Heart left ventricle (tissue), 16 donors: ENCODE measurements around the gene MITF. TPM values are rescaled to one million over a fixed set of nuclear protein-coding genes. Genes with fewer than 3 reads are reported as not detected.

ENCODE experiments used
- ATAC-seq, 4 donors: fragments of 200-7000 bp; cut with Tn5 transposase; one replicate each; pipeline ENCODE4 v1.9.1; 2020 to 2022; ENCODE audit warnings: moderate library complexity in 4 of 4, mild to moderate bottlenecking in 3 of 4, moderate number of reproducible peaks in 1 of 4
- DNase-seq, 5 donors: peaks; one replicate each; pipeline ENCODE4 v3.0.0-alpha.2; 2020
- H3K27ac ChIP-seq, 12 donors: fragments of 200-600 bp; sonication (generic) in 4 of 12; one replicate each; pipeline versions ENCODE4 v1.5.0 to v1.8.0; 2016 to 2022; ENCODE audit warnings: mild to moderate bottlenecking in 2 of 12
- H3K27me3 ChIP-seq, 9 donors: fragments of 200-600 bp; sonication (generic) in 2 of 9; one replicate each; pipeline versions ENCODE4 v1.5.1 to v1.8.0; 2016 to 2022; ENCODE audit warnings: mild to moderate bottlenecking in 3 of 9
- H3K36me3 ChIP-seq, 9 donors: fragments of 200-600 bp; sonication (generic) in 2 of 9; one replicate each; pipeline versions ENCODE4 v1.5.0 to v1.8.0; 2018 to 2022; ENCODE audit warnings: mild to moderate bottlenecking in 2 of 9
- H3K4me1 ChIP-seq, 12 donors: fragments of 200-600 bp; sonication (generic) in 4 of 12; one replicate each; pipeline versions ENCODE4 v1.5.0 to v1.8.0; 2016 to 2022; ENCODE audit warnings: mild to moderate bottlenecking in 3 of 12
- H3K4me3 ChIP-seq, 12 donors: fragments of 200-600 bp; sonication (generic) in 4 of 12; one replicate each; pipeline versions ENCODE4 v1.5.0 to v1.8.0; 2017 to 2022; ENCODE audit warnings: mild to moderate bottlenecking in 9 of 12, moderate library complexity in 4 of 12
- H3K9me3 ChIP-seq, 12 donors: fragments of 200-600 bp; sonication (generic) in 4 of 12; one replicate each; pipeline versions ENCODE4 v1.5.0 to v1.8.0; 2016 to 2022; ENCODE audit warnings: mild to moderate bottlenecking in 1 of 12
- POLR2A ChIP-seq, 2 donors: fragments of 450-650 bp; IDR thresholded peaks; one replicate each; pipeline ENCODE4 v1.6.1; 2017; ENCODE audit warnings: antibody characterized with exemption in 2 of 2, mild to moderate bottlenecking in 2 of 2, moderate library complexity in 2 of 2
- WGBS, 4 donors: extraction: QIAGEN DNeasy Blood & Tissue Kit in 2 of 4; methylation state at CpG; one replicate each; pipeline versions ENCODE4 v1.1.5 to v1.1.7; 2013 to 2018; 5-methylcytosine and 5-hydroxymethylcytosine counted together
- intact Hi-C, 10 donors: fragments of 100-400 bp; cut with DNase I; formaldehyde crosslinking; loops; one replicate each; pipeline versions ENCODE4 v1.11.1 to v1.14.2; 2022
- polyA plus RNA-seq, 2 donors: library from polyadenylated mRNA; stranded (reverse); fragments of 200-250 nt; gene quantifications; one replicate each; pipeline ENCODE4 v1.2.3, GENCODE V29; 2013
- total RNA-seq, 9 donors: library from RNA; depleted of rRNA in 2 of 9; stranded (reverse); fragments of >200 nt in 2 of 9; fragmentation: NEBNext Ultra II Directional in 3 of 9; extraction: Animal tissue kit (Norgen Biotek cat#: 25700) in 3 of 9; gene quantifications; one replicate each; pipeline versions ENCODE4 v1.1.0 to v1.2.4, GENCODE V29; 2016 to 2023
- TF ChIP-seq, protein P1 (sequence below), 12 donors: fragments of 200-600 bp; sonication (generic) in 4 of 12; IDR thresholded peaks; one replicate each; pipeline versions ENCODE4 v1.5.0 to v1.8.0; 2018 to 2022; ENCODE audit warnings: antibody characterized with exemption in 12 of 12, mild to moderate bottlenecking in 5 of 12
- donor health status: ischemic (EF 13 %, LVEDD 7.1; RV severe dilation, severe dysfunction).
- donor health status: healthy with polysubstance abuse.
- donor health status: DM: no; HTN: yes; CAD: no.
- donor health status: DM: no; HTN: no; CAD: no.
- donor health status: ischemic (EF 25% LVEDD 6.9; RV normal size, moderate dysfunction).
- donor health status: ischemic (EF 25% LVEDD 5.7; RV mildly dilated, moderate dysfunction).
- donor health status: healthy.
- donor health status: DM: yes; HTN: yes; CAD: no.
- donor health status: ischemic (EF 35%, LVEDD 5.7; RV mildly dilated, moderate dysfunction).
- donor health status: nonischemic (EF 11% LVEDD 7.7; RV severe dilation, severe dysfunction).
- donor health status: DM: yes; HTN: yes; CAD: no.
- donor health status: PGD.
- donor health status: ischemic (EF 29% LVEDD 5.4; RV normal size, mild dysfunction).
- donor health status: nonischemic (EF 23%, LVEDD 6.1; RV moderate dilation, normal function).

Gene MITF
- total and polyA plus RNA-seq, 11 donors, result 17.9 to 114 (median 81.1) TPM

GRCh38 chr3:69833591-69833990, 94.3 kb downstream of the MITF start:
- Histone ChIP-seq H3K9me3 (peaks cover 0 to 15% (median 0%) of the 10 kb centered on the region in 12 donors), H3K36me3 (no peaks in the 10 kb centered on the region), H3K27ac (no peak overlapping the region), H3K27me3 (no peaks in the 10 kb centered on the region), H3K4me3 (no peak overlapping the region), H3K4me1 (peaks cover 4 to 32% (median 19%) of the 10 kb centered on the region in 12 donors)
- intact Hi-C loops, result no loop called here
- TF ChIP-seq, protein P1, sequence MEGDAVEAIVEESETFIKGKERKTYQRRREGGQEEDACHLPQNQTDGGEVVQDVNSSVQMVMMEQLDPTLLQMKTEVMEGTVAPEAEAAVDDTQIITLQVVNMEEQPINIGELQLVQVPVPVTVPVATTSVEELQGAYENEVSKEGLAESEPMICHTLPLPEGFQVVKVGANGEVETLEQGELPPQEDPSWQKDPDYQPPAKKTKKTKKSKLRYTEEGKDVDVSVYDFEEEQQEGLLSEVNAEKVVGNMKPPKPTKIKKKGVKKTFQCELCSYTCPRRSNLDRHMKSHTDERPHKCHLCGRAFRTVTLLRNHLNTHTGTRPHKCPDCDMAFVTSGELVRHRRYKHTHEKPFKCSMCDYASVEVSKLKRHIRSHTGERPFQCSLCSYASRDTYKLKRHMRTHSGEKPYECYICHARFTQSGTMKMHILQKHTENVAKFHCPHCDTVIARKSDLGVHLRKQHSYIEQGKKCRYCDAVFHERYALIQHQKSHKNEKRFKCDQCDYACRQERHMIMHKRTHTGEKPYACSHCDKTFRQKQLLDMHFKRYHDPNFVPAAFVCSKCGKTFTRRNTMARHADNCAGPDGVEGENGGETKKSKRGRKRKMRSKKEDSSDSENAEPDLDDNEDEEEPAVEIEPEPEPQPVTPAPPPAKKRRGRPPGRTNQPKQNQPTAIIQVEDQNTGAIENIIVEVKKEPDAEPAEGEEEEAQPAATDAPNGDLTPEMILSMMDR (IDR thresholded peaks at IDR 0.05), result no peak
- TF ChIP-seq POLR2A (IDR thresholded peaks at IDR 0.05), result no peak
- no peak for ATAC-seq
- DNase-seq, result no peak

DNA sequence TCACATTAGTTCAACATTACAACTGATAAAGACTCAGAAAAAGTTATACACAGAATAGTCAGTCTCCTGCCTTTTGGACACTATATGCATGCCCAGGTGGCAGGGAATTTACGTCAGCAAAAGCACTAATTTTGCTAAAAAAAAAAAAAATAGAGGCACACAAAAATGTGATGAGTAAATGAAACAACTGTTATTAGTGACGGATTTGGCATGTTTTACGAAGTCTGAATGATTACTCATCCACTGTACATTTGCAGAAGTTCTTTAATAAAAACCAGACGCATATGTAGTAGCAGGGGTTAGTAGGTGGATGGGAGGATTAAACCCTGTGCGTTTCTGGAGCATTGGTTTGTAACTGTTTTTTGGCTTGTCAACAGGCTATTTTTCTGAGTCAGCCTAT, 99.0 kb downstream of the MITF start:
- H3K4me1 ChIP-seq, result peaks cover 5 to 51% (median 28%) of the 10 kb centered on the region in 12 donors
- DNase-seq (no peak), ATAC-seq (peak in 1 of 4 donors; percentile 52)
- TF ChIP-seq, protein P1 (IDR thresholded peaks at IDR 0.05), result no peak
- TF ChIP-seq POLR2A (IDR thresholded peaks at IDR 0.05), result no peak
- intact Hi-C loops, result no loop called here
- peaks cover 0 to 15% (median 0%) of the 10 kb centered on the region in 12 donors for H3K9me3 ChIP-seq
- no peaks in the 10 kb centered on the region for H3K36me3 ChIP-seq
- WGBS, 4 donors, result 43 to 56% (median 49%) methylated on average over 5 of the region's 5 CpGs
- H3K4me3 ChIP-seq, result no peak overlapping the region
- H3K27me3 ChIP-seq, result no peaks in the 10 kb centered on the region
- no peak overlapping the region for H3K27ac ChIP-seq

DNA sequence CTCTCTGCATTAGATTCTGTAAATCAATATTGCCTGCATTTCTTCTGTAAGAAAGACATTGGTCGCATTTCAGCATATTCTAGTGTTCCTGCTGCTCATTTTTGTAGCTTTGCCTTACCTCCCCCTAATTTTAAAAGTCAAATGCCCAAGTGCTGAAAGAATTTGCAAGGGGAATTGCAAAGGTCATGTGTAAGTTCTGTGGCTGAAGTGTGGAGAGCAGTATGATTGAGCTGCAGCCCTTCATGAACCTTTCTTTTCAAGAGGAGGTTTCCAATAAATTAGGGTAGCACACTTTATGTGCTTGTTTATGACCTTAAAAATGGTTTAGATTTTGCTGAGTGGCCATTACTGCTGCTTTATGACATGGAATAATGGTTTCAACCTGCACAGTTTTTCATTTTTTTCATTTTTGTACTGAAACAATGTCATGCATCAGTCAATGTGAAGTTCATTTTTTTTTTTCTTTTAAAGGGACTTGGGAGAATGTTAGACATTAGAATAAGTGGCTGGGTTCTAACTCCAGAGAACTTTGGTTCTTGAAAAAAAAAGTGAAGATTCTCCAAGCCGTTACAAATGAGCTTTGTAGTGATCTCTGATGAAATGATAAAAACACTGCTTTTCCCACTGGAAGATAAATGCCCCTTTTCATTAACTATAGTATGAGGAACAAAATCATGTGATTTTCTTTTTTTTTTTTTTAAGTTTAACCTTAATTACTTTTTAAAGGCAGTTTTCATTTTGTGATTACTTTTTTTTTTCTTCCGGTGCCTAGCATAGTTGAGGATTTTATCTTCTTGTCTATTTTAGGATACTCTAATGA, 99.6 kb downstream of the MITF start:
- intact Hi-C loops, result no loop called here
- Histone ChIP-seq H3K4me1 (peaks cover 5 to 51% (median 28%) of the 10 kb centered on the region in 12 donors), H3K9me3 (peaks cover 0 to 15% (median 0%) of the 10 kb centered on the region in 12 donors), H3K4me3 (no peak overlapping the region), H3K27ac (no peak overlapping the region), H3K36me3 (no peaks in the 10 kb centered on the region), H3K27me3 (no peaks in the 10 kb centered on the region)
- no peak for ATAC-seq
- 56 to 64% (median 62%) methylated on average over 3 of the region's 3 CpGs for WGBS, 4 donors
- no peak for DNase-seq
- no peak for TF ChIP-seq POLR2A (IDR thresholded peaks at IDR 0.05)
- TF ChIP-seq, protein P1 (IDR thresholded peaks at IDR 0.05), result no peak

DNA sequence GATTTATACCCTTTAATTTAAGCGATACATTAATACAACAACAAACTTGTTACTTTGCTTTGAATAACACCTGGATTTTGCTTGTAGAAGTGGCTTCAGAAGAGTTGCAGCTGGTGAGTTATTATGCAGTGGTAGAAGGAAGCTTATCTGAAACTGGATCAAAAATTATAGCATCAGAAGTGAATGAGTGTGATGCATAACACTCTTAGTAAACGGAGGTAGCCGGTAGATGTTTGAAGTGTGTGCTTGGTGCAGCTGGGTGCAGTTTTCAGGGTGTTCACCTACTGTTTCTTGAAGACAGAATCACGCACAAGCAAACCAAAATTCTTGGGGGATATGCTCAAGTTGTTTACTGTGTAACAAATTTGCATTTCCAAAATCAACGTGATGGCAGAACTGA, 103.1 kb downstream of the MITF start:
- 76 to 78% (median 78%) methylated on average over 5 of the region's 5 CpGs for WGBS, 4 donors
- no peak overlapping the region for H3K4me3 ChIP-seq
- peaks cover 5 to 49% (median 21%) of the 10 kb centered on the region in 12 donors for H3K4me1 ChIP-seq
- TF ChIP-seq, protein P1 (IDR thresholded peaks at IDR 0.05), result no peak
- TF ChIP-seq POLR2A (IDR thresholded peaks at IDR 0.05), result no peak
- DNase-seq (no peak), ATAC-seq (no peak)
- H3K27ac ChIP-seq, result no peak overlapping the region
- no peaks in the 10 kb centered on the region for H3K9me3 ChIP-seq
- H3K27me3 ChIP-seq, result no peaks in the 10 kb centered on the region
- intact Hi-C loops, result no loop called here
- no peaks in the 10 kb centered on the region for H3K36me3 ChIP-seq
